Loucy (cell line): Measurements from ENCODE around the gene KCNH4.

Experiments
- H2AFZ ChIP-seq: fragments of 200-600 bp; sonication (generic); 2 replicates; pipeline ENCODE4 v1.6.0; 2016; ENCODE audit warnings: antibody characterized with exemption, mild to moderate bottlenecking, low read length, moderate library complexity
- H3F3A ChIP-seq: fragments of 200-600 bp; 2 replicates; pipeline ENCODE4 v1.6.0; 2016; ENCODE audit warnings: antibody characterized with exemption, low read depth, mild to moderate bottlenecking
- H3K27me3 ChIP-seq: fragments of 200-600 bp; sonication (generic); 2 replicates; pipeline ENCODE4 v1.6.1; 2014; ENCODE audit warnings: low read length, mild to moderate bottlenecking; ENCODE audit not compliant: insufficient read depth, poor library complexity, severe bottlenecking
- H3K36me3 ChIP-seq: fragments of 200-600 bp; sonication (generic); 2 replicates; pipeline ENCODE4 v1.6.1; 2016; ENCODE audit warnings: low read length; ENCODE audit not compliant: insufficient read depth
- H3K4me1 ChIP-seq: fragments of 200-600 bp; sonication (generic); 2 replicates; pipeline ENCODE4 v1.5.1; 2014; ENCODE audit warnings: low read length, mild to moderate bottlenecking; ENCODE audit not compliant: insufficient read depth, poor library complexity, severe bottlenecking
- H3K4me2 ChIP-seq: fragments of 200-600 bp; sonication (generic); 2 replicates; pipeline ENCODE4 v1.6.0; 2014; ENCODE audit warnings: antibody characterized with exemption, low read length, low read depth, mild to moderate bottlenecking; ENCODE audit not compliant: poor library complexity, severe bottlenecking
- H3K4me3 ChIP-seq: fragments of 200-600 bp; sonication (generic); 2 replicates; pipeline ENCODE4 v1.5.1; 2014; ENCODE audit warnings: low read length, mild to moderate bottlenecking, mixed read lengths; ENCODE audit not compliant: poor library complexity, severe bottlenecking
- H3K79me2 ChIP-seq: fragments of 200-600 bp; sonication (generic); 2 replicates; pipeline ENCODE4 v1.6.1; 2014; ENCODE audit warnings: low read length; ENCODE audit not compliant: insufficient read depth
- H3K9ac ChIP-seq: fragments of 200-600 bp; sonication (generic); 2 replicates; pipeline ENCODE4 v1.6.0; 2014; ENCODE audit warnings: mild to moderate bottlenecking, low read depth, low read length, moderate library complexity; ENCODE audit not compliant: poor library complexity, severe bottlenecking
- H3K9me2 ChIP-seq: fragments of 200-600 bp; sonication (generic); replicated peaks from 2 replicates; pipeline ENCODE4 v1.6.1; 2016; ENCODE audit warnings: low read depth, low read length, mixed read lengths
- H3K9me3 ChIP-seq: fragments of 200-600 bp; sonication (generic); 2 replicates; pipeline ENCODE4 v1.6.1; 2014; ENCODE audit warnings: mild to moderate bottlenecking, antibody characterized with exemption, low read length, low read depth; ENCODE audit not compliant: insufficient read depth
- H4K20me1 ChIP-seq: fragments of 200-600 bp; sonication (generic); 2 replicates; pipeline ENCODE4 v1.6.0; 2014; ENCODE audit warnings: antibody characterized with exemption, low read length, mild to moderate bottlenecking; ENCODE audit not compliant: insufficient read depth, poor library complexity, severe bottlenecking
- EZH2phosphoT487 ChIP-seq: fragments of 200-600 bp; IDR thresholded peaks from 2 replicates; pipeline ENCODE4 v1.6.1; 2018; ENCODE audit warnings: antibody characterized with exemption, mild to moderate bottlenecking, moderate library complexity, borderline replicate concordance
- TF ChIP-seq, protein P1 (sequence below): fragments of 200-600 bp; sonication (generic); conservative IDR thresholded peaks from 2 replicates; pipeline ENCODE4 v1.5.1; 2014; ENCODE audit warnings: mild to moderate bottlenecking, antibody characterized with exemption, low read length

Gene KCNH4

DNA sequence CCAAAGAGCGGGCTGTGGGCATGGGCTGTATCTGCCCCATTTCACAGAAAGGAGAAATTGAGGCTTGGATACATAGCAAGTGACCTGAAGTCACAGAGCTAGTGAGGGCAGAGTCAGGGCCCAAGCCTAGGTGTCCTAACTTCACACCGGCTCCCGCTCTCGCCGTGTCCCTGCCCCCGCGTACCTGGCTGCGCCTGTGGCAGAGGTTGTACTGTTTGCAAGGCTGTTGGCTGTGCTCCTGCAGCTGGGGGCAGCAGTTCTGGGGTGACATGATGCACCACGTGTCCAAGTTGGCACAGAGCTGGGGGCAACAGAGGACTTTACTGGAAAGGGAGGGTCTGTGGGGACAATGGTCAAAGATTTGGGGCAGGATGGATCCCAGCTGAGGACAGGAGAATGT lies 71.9 kb downstream of the KCNH4 start:
- no peaks in the 10 kb centered on the region for H4K20me1 ChIP-seq
- no peak overlapping the region for H2AFZ ChIP-seq
- no peaks in the 10 kb centered on the region for H3K27me3 ChIP-seq
- no peak overlapping the region for H3K4me2 ChIP-seq
- H3F3A ChIP-seq, result no peaks in the 10 kb centered on the region
- no peak overlapping the region for H3K4me3 ChIP-seq
- peaks cover 30% of the 10 kb centered on the region for H3K4me1 ChIP-seq
- peaks cover 9% of the 10 kb centered on the region; the same call in 1 of the 2 replicates for H3K79me2 ChIP-seq
- H3K9me3 ChIP-seq, result no peaks in the 10 kb centered on the region
- H3K36me3 ChIP-seq, result no peaks in the 10 kb centered on the region
- no peak for TF ChIP-seq EZH2phosphoT487
- TF ChIP-seq, protein P1, sequence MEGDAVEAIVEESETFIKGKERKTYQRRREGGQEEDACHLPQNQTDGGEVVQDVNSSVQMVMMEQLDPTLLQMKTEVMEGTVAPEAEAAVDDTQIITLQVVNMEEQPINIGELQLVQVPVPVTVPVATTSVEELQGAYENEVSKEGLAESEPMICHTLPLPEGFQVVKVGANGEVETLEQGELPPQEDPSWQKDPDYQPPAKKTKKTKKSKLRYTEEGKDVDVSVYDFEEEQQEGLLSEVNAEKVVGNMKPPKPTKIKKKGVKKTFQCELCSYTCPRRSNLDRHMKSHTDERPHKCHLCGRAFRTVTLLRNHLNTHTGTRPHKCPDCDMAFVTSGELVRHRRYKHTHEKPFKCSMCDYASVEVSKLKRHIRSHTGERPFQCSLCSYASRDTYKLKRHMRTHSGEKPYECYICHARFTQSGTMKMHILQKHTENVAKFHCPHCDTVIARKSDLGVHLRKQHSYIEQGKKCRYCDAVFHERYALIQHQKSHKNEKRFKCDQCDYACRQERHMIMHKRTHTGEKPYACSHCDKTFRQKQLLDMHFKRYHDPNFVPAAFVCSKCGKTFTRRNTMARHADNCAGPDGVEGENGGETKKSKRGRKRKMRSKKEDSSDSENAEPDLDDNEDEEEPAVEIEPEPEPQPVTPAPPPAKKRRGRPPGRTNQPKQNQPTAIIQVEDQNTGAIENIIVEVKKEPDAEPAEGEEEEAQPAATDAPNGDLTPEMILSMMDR, result no peak
- no peaks in the 10 kb centered on the region for H3K9me2 ChIP-seq
- H3K9ac ChIP-seq, result no peak overlapping the region

DNA sequence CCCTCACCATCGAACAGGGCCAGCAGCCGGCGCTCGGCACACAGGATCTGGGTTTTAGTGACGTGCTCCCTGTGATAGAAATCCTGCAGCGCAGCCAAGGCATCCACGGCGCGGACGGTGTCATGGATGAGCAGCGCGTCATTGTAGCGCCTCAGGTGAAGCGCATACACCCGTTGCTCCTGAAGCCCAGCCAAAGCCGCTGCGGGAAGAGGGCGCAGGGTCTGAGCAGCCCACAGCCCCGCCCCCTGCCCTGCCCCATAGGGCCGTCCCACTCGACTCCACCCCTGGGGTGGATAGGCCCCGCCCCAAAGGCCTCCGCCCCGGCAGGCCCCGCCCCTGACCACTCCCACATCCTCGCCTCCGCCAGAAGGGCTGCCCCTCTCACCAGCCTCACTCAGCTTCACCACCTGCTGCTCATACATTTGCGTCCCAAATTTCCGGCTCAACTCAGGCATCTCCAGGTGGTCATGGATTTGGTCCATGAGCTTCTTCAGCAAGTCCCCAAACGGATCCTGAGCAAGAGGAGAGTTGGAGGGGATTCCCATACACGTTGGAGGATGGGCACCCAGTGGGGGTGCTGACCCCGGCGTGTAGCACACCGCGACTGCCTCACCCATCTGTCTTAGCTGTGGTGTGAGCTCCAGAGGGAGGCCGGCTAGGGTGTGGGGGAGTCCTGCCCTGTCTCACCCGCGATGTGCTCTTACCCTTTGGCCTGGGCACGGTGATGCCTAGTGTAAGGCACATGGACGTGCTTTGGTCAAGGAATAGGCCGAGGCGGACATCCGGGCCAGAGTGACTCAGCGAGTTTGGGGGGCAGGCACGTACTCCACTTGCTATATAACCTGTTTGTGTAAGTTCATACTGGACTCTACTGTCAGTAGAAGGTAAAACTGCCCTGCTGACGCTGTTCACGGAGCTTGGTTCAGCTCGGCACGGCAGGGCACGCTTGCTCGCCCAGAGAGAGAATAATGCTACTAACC lies 73.1 kb downstream of the KCNH4 start:
- Histone ChIP-seq H3K27me3 (no peaks in the 10 kb centered on the region), H3K36me3 (no peaks in the 10 kb centered on the region), H4K20me1 (no peaks in the 10 kb centered on the region), H3K4me1 (peaks cover 24% of the 10 kb centered on the region), H3K4me3 (no peak overlapping the region), H3K4me2 (no peak overlapping the region), H3F3A (no peaks in the 10 kb centered on the region), H3K9ac (no peak overlapping the region), H2AFZ (no peak overlapping the region), H3K79me2 (peaks cover 5% of the 10 kb centered on the region; the same call in 1 of the 2 replicates), H3K9me3 (no peaks in the 10 kb centered on the region), H3K9me2 (no peaks in the 10 kb centered on the region)
- no peak for TF ChIP-seq EZH2phosphoT487
- TF ChIP-seq, protein P1, result no peak

DNA sequence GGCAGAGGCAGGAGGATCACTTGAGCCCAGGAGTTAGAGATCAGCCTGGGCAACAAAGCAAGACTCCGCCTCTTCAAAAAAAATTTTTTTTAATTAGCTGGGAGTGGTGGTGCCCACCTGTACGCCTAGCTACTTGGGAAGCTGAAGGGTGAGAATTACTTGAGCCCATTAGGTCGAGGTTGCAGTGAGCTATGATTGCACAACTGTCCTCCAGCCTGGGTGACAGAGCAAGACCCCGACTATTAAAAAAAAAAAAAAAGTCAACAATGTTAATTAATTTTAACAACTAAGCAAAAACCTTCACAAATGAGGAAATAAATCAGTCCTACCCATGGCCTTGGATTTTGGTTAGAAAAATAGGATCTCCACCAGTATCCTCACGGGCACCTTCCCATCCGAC lies 73.8 kb downstream of the KCNH4 start:
- peaks cover 19% of the 10 kb centered on the region for H3K4me1 ChIP-seq
- H3K9ac ChIP-seq, result no peak overlapping the region
- H3F3A ChIP-seq, result no peaks in the 10 kb centered on the region
- H3K79me2 ChIP-seq, result peaks cover 3% of the 10 kb centered on the region; the same call in 1 of the 2 replicates
- TF ChIP-seq, protein P1, result no peak
- TF ChIP-seq EZH2phosphoT487, result no peak
- no peak overlapping the region for H3K4me2 ChIP-seq
- H3K27me3 ChIP-seq, result no peaks in the 10 kb centered on the region
- H2AFZ ChIP-seq, result no peak overlapping the region
- H4K20me1 ChIP-seq, result no peaks in the 10 kb centered on the region
- H3K9me3 ChIP-seq, result no peaks in the 10 kb centered on the region
- no peak overlapping the region for H3K4me3 ChIP-seq
- H3K9me2 ChIP-seq, result no peaks in the 10 kb centered on the region
- no peaks in the 10 kb centered on the region for H3K36me3 ChIP-seq
